Caco-2 (cell line): Measurements from ENCODE around the gene MPP3. TPM values are rescaled to one million over a fixed set of nuclear protein-coding genes. Genes with fewer than 3 reads are reported as not detected.

Source experiments
- BruUV-seq: library from RNA; stranded (reverse); fragments of 400-500 nt; replicated peaks from 2 replicates; lab custom pipeline; 2021; lab: Mats Ljungman, UMichigan
- CTCF ChIA-PET: fragments of 300-600 bp; sonication (Branson Sonifier 250); formaldehyde crosslinking; loops from one replicate; lab custom pipeline; 2022; ENCODE audit warnings: antibody characterized with exemption; lab: Charles Lee
- POLR2A ChIA-PET: fragments of 300-600 bp; sonication (Branson Sonifier 250); formaldehyde crosslinking; loops from one replicate; lab custom pipeline; 2022; ENCODE audit warnings: antibody characterized with exemption; lab: Charles Lee
- DNase-seq, 2 experiments: peaks; one replicate each; pipeline versions ENCODE4 v3.0.0 to v3.0.0-alpha.2; 2020 to 2022
- H3K27me3 ChIP-seq: replicated peaks from 2 replicates; pipeline ENCODE4 v1.6.0; 2011; ENCODE audit warnings: low read length; ENCODE audit not compliant: control insufficient read depth, insufficient read depth
- H3K36me3 ChIP-seq: 2 replicates; pipeline ENCODE4 v1.5.1; 2011; ENCODE audit warnings: low read length; ENCODE audit not compliant: control insufficient read depth, insufficient read depth
- H3K4me1 ChIP-seq: fragments of 250-450 bp; sonication (Bioruptor Pico); 2 replicates; pipeline ENCODE4 v1.5.1; 2020; ENCODE audit warnings: mild to moderate bottlenecking
- H3K4me3 ChIP-seq: 2 replicates; pipeline ENCODE4 v1.5.1; 2011; ENCODE audit warnings: low read depth, mild to moderate bottlenecking, control low read depth, low read length
- H3K9me3 ChIP-seq: fragments of 250-450 bp; sonication (Bioruptor Pico); 2 replicates; pipeline ENCODE4 v1.5.1; 2020; ENCODE audit warnings: mild to moderate bottlenecking, moderate library complexity
- H3K27ac Mint-ChIP-seq: one replicate; pipeline ENCODE4 v1.8.0; 2022; ENCODE audit warnings: mixed read lengths; ENCODE audit not compliant: unreplicated experiment
- H3K27me3 Mint-ChIP-seq: one replicate; pipeline ENCODE4 v1.8.0; 2022; ENCODE audit warnings: mixed read lengths; ENCODE audit not compliant: insufficient read depth, unreplicated experiment
- H3K36me3 Mint-ChIP-seq: one replicate; pipeline ENCODE4 v1.8.0; 2022; ENCODE audit warnings: mild to moderate bottlenecking, mixed read lengths; ENCODE audit not compliant: insufficient read depth, unreplicated experiment
- H3K4me1 Mint-ChIP-seq: one replicate; pipeline ENCODE4 v1.8.0; 2022; ENCODE audit warnings: low read depth, mixed read lengths; ENCODE audit not compliant: unreplicated experiment
- H3K4me3 Mint-ChIP-seq: one replicate; pipeline ENCODE4 v1.8.0; 2022; ENCODE audit warnings: mild to moderate bottlenecking, moderate library complexity, mixed read lengths; ENCODE audit not compliant: unreplicated experiment
- H3K9me3 Mint-ChIP-seq: one replicate; pipeline ENCODE4 v1.8.0; 2022; ENCODE audit warnings: mixed read lengths; ENCODE audit not compliant: unreplicated experiment
- CTCF ChIP-seq, 2 experiments: fragments of 200-600 bp in 1 of 2; IDR thresholded peaks; 1 replicate in 1 of 2; 2 replicates in 1 of 2; pipeline versions ENCODE4 v1.5.1 to v1.8.0; 2011 to 2022; ENCODE audit warnings: antibody characterized with exemption in 1 of 2, control low read depth in 1 of 2, inconsistent platforms in 1 of 2, low read depth in 1 of 2, low read length in 1 of 2, mild to moderate bottlenecking in 1 of 2, moderate library complexity in 1 of 2; ENCODE audit not compliant: insufficient read depth in 1 of 2, severe bottlenecking in 1 of 2, unreplicated experiment in 1 of 2
- intact Hi-C: fragments of 100-400 bp; cut with micrococcal nuclease; formaldehyde crosslinking; loops from one replicate; pipeline ENCODE4 v1.10.0; 2022; ENCODE audit not compliant: unreplicated experiment
- total RNA-seq: library from RNA; stranded (reverse); gene quantifications from 2 replicates; pipeline ENCODE4 v1.2.3, GENCODE V29; 2022

Gene MPP3
- total RNA-seq, 1 experiment from 2014 or later = 7.9 TPM

- H3K36me3 Mint-ChIP-seq = peaks cover 88% of the 10 kb centered on the region
Measured at GRCh38 chr17:43770957-43771356, 62.0 kb downstream of the MPP3 start.

DNA sequence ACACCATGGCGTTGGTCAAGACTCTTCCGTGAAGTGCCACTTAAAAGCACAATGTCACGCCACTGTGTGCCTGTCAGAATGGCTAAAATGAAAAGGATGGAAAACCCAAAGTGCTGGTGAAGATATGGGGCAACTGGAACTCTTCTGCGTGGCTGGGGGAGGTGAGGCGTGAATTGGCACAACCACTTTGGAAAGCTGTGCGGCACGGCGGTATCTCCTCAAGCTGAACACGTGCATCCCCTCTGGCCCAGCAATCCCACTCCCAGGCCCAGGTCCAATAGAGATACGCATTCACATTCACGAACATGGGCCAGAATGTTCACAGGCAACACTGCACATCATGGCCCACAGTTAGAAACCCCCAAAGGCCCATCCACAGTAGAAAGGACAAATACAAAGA is 63.1 kb downstream of the MPP3 start:
- H3K4me3 Mint-ChIP-seq = no peak overlapping the region
- H3K27me3 Mint-ChIP-seq = no peaks in the 10 kb centered on the region
- no peak for DNase-seq
- no peak overlapping the region for H3K27ac Mint-ChIP-seq
- Histone ChIP-seq H3K9me3 (no peaks in the 10 kb centered on the region), H3K36me3 (peaks cover 3% of the 10 kb centered on the region; the same call in 1 of the 2 replicates), H3K4me3 (no peak overlapping the region), H3K27me3 (no peaks in the 10 kb centered on the region), H3K4me1 (peaks cover 8% of the 10 kb centered on the region; the same call in 1 of the 2 replicates)
- H3K9me3 Mint-ChIP-seq = no peaks in the 10 kb centered on the region
- intact Hi-C loops = no loop called here
- CTCF ChIA-PET = interaction anchor here (0.6 to 0.9 kb wide), 3 partner anchors 48 to 1071 kb away, joined by 3 to 13 read pairs (median 4); no protein-coding TSS in a partner anchor
- POLR2A ChIA-PET = no interaction called here
- peaks cover 17% of the 10 kb centered on the region for H3K4me1 Mint-ChIP-seq
- no TSS peak for BruUV-seq
- no peak for TF ChIP-seq CTCF (IDR thresholded peaks at IDR 0.05; ENCODE audit: insufficient read depth in 1 of 2, low read depth in 1 of 2, low read length in 1 of 2, severe bottlenecking in 1 of 2, unreplicated experiment in 1 of 2)
- peaks cover 80% of the 10 kb centered on the region for H3K36me3 Mint-ChIP-seq

More at GRCh38 chr17:43770957-43771356, 62.0 kb downstream of the MPP3 start:
- no peaks in the 10 kb centered on the region for H3K9me3 Mint-ChIP-seq
- intact Hi-C loops = no loop called here
- Histone ChIP-seq H3K27me3 (no peaks in the 10 kb centered on the region), H3K36me3 (peaks cover 5% of the 10 kb centered on the region; the same call in 1 of the 2 replicates), H3K4me1 (peaks cover 8% of the 10 kb centered on the region; the same call in 1 of the 2 replicates), H3K9me3 (no peaks in the 10 kb centered on the region), H3K4me3 (no peak overlapping the region)
- CTCF ChIA-PET = no interaction called here
- no TSS peak for BruUV-seq
- H3K27ac Mint-ChIP-seq = no peak overlapping the region
- POLR2A ChIA-PET = no interaction called here
- no peak overlapping the region for H3K4me3 Mint-ChIP-seq
- TF ChIP-seq CTCF (IDR thresholded peaks at IDR 0.05; ENCODE audit: insufficient read depth in 1 of 2, low read depth in 1 of 2, low read length in 1 of 2, severe bottlenecking in 1 of 2, unreplicated experiment in 1 of 2) = no peak
- no peaks in the 10 kb centered on the region for H3K27me3 Mint-ChIP-seq
- no peak for DNase-seq
- H3K4me1 Mint-ChIP-seq = peaks cover 17% of the 10 kb centered on the region

DNA sequence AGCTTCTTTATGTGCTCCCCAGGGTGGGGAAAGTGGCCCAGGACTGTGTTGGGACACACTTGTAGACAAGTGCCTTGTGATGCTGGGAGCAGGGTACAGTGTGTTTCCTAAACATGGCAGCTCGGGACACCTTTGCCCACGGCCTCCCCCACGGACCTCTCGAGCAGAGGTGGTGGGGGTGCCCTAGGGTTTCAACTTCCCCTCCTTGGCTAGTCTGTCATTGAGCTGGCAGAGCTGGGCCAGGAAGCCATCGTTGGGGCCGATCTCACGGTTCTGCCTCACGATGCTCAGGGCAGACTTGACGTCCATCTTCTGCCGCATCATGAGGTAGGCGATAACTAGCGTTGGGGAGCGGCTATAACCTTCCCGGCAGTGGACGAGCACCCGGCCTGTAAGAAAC is 63.5 kb downstream of the MPP3 start:
- Histone ChIP-seq H3K4me3 (no peak overlapping the region), H3K27me3 (no peaks in the 10 kb centered on the region), H3K36me3 (no peaks in the 10 kb centered on the region; the same call in 1 of the 2 replicates), H3K4me1 (peaks cover 8% of the 10 kb centered on the region; the same call in 1 of the 2 replicates), H3K9me3 (no peaks in the 10 kb centered on the region)
- POLR2A ChIA-PET = no interaction called here
- no TSS peak for BruUV-seq
- Mint-ChIP-seq H3K9me3 (no peaks in the 10 kb centered on the region), H3K27ac (no peak overlapping the region), H3K27me3 (no peaks in the 10 kb centered on the region), H3K36me3 (peaks cover 78% of the 10 kb centered on the region), H3K4me1 (peaks cover 17% of the 10 kb centered on the region), H3K4me3 (no peak overlapping the region)
- TF ChIP-seq CTCF (IDR thresholded peaks at IDR 0.05; ENCODE audit: insufficient read depth in 1 of 2, low read depth in 1 of 2, low read length in 1 of 2, severe bottlenecking in 1 of 2, unreplicated experiment in 1 of 2) = no peak
- intact Hi-C loops = no loop called here
- DNase-seq = no peak
- CTCF ChIA-PET = interaction anchor here (0.6 kb wide), 1 partner anchor 71 kb away, joined by 3 read pairs; no protein-coding TSS in a partner anchor
